NT2/D1 (cell line): Measurements from ENCODE around the gene ATP4B.

Source experiments
- SUZ12 ChIP-seq: IDR thresholded peaks from 2 replicates; pipeline ENCODE4 v1.6.1; 2011; ENCODE audit not compliant: insufficient read length, insufficient read depth; ENCODE audit errors: extremely low read depth
- YY1 ChIP-seq: IDR thresholded peaks from 2 replicates; pipeline ENCODE4 v1.6.1; 2011; ENCODE audit not compliant: insufficient read length, insufficient read depth

DNA sequence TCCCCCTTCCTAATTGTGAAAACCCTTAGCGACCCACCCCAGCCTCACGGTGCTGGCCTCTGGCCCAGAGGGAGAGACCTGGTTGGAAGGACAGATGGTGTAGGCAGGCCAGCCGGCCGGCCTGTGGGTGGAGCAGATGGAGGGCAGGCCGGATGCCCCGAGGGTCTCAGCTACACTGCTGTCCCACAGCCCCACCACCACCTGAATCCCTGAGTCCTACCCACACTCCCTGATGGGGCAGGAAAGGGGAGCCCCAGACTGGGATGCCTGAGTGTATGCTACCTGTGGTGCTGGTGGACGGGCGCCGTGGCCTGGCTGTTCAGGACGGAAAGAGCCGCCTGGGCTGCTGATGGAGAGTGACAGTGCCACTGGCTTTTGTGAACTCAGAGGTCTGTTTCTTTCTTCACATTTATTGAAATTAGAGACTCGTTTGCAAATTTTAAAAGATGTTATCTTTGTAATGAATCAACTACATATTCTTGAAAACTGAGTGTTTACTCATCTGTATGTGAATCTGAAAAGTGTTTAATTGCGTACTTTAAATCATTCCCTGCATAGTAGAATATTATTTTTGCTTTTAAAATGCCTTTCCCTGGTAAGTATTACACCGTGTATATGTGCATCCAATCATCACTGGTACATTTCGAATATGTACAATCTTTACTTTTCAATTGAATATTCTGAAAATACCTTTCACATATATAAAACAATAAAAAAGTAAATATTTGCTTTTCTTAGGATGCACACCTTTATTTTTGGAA lies 37.8 kb downstream of the ATP4B start:
- TF ChIP-seq YY1 (no peak), SUZ12 (no peak)
